NAMALWA (cell line): Measurements from ENCODE around the gene NFE2.
"Not testable (repeated sequence)": the region's sequence is repeated elsewhere in the genome, so short reads cannot be mapped to it uniquely, and the experiment has no call there.

ENCODE experiments used
- DNase-seq: peaks from one replicate; pipeline ENCODE4 v3.0.0-alpha.2; 2015; ENCODE audit warnings: low spot score

The NFE2 gene

DNA sequence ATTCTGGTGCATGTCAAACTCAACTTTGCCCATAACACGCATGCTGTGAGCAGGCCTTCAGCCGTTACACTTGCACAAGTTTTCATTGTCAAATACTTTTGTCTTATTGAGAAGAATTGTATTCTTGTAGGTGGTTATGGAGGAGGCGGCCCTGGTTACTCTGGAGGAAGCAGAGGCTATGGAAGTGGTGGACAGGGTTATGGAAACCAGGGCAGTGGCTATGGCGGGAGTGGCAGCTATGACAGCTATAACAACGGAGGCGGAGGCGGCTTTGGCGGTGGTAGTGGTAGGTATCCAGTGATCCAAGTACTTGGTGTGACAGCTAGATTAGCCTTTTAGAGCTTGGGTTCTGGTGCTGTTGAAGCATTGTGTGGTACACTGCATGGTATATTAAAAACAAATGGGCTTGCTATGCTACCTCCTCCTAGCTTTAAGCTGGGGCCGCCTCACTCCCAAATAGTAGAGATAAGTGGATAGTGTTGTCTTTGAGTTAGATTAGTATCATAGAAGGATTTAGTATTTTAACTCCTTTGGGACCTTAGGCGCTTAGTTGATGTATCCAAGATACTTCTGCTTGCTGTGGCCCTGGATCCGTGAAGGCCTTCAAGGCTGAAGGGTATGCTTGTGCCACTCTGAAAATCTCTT, 17.7 kb downstream of the NFE2 start:
- DNase-seq, result peak; percentile 34

DNA sequence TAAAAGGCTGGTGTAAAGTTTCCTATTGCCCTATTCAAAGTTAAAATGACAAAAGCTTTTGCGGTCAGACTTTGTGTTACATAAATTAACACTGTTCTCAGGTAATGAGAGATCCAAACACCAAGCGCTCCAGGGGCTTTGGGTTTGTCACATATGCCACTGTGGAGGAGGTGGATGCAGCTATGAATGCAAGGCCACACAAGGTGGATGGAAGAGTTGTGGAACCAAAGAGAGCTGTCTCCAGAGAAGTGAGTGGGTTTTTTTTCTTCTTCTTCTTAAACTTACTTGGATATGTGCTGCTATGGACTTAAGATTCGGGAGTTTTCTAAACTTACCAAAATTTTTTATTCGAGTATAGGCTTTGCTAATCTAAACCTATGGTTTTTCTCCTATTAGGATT, 19.1 kb downstream of the NFE2 start:
- DNase-seq, result not testable (repeated sequence)

DNA sequence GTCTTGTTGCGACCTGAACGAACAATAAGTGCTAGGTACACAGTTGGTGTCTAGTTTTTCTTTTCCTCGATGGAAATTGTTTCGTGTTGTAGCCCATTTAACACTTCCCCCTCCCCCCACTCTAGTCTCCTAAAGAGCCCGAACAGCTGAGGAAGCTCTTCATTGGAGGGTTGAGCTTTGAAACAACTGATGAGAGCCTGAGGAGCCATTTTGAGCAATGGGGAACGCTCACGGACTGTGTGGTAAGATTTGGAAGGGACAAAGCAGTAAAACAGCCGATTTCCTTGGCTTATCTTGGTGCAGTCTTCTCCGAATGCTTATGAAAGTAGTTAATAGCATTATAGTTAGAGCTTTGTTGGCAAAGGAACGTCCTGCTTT, 19.6 kb downstream of the NFE2 start:
- DNase-seq, result peak; percentile 41

DNA sequence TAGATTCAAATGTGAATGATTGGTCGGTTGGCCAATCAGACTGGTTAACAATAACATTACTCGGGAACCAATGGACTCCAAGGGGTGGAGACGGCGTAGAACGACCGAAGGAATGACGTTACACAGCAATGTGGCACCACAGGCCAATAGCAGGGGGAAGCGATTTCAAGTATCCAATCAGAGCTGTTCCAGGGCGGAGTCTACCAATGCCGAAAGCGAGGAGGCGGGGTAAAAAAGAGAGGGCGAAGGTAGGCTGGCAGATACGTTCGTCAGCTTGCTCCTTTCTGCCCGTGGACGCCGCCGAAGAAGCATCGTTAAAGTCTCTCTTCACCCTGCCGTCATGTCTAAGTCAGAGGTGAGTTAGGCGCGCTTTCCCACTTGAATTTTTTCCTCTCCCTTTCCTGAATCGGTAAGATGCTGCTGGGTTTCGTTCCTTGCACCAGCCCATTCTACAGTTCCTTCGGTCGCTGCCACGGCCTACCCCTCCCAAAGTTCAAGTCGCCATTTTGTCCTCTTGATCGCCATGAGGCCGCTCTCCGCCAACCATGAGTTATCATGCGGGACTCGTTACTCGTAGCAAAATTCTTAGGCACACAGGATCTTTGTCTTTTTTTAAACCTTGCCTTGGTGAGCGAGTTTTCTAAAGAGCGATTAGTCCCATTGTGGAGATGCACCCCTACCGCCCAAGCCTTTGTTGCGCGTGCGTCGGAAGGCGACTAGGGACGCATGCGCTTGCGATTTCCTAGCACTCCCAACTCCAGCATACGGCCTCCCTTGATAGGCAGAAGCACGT, 20.2 kb downstream of the NFE2 start, which contains the start of gene HNRNPA1:
Gene HNRNPA1 (plus strand): TSS at position 259 of the 793 bp plus-strand sequence. CDS start 82 bp downstream, at position 341.
- DNase-seq, result peak; percentile 100

DNA sequence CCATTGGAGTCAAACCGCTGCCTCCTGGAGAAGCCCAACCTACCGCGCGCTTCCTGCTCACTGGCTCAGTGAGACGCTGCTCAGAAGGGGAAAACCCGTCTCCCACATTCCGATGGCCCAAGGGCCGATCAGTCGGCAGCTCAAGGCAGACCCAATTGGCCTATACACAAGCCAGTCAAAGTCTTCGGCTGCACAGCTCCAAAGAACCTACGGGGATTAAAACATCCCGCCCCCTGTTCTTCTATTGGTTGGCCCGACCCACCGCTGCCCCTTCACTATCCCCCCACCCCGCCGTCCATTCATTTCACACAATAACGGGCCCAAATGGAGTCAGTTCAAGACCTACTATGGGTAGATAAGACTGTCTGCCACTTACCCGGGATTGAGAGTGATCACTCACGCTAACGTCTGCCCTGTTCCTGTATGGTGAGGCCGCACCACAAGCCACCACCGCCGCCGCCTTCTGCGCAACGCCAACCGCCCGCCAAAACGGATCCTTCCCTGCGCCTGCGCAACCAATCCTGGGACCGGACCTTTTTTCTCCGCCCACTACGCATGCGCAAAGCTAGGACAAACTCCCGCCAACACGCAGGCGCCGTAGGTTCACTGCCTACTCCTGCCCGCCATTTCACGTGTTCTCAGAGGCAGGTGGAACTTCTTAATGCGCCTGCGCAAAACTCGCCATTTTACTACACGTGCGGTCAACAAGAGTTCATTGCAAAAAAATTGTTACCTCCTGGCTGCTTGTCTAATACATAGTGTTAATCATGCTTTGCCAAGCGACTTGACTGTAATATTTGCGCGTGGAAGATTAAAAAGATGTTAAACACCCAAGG, 21.0 kb downstream of the NFE2 start, which contains the start of gene CBX5:
Gene CBX5 (minus strand): TSS at position 491 of the 836 bp plus-strand sequence. CDS start 22,472 bp downstream, outside the sequence.
- DNase-seq, result peak; percentile 99

DNA sequence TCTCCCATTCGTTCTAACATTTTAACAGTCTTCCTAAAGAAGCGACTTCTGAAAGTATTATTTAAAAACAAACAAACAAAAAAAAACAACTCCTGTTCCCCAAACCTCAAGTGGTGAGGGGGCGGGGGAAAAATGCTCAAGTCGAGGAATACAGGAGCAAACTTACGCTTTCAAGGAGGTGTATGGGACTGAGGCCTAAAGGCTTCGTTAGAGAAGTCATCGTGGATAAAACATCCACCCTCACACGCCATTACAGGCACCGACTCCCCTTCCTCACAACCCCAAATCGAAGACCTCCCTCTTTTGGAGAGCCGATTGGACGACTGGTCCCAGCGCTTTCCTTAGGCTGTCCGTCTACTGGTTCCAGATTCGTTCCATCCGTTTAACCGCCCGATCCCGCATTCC, 21.6 kb downstream of the NFE2 start:
- no peak for DNase-seq

DNA sequence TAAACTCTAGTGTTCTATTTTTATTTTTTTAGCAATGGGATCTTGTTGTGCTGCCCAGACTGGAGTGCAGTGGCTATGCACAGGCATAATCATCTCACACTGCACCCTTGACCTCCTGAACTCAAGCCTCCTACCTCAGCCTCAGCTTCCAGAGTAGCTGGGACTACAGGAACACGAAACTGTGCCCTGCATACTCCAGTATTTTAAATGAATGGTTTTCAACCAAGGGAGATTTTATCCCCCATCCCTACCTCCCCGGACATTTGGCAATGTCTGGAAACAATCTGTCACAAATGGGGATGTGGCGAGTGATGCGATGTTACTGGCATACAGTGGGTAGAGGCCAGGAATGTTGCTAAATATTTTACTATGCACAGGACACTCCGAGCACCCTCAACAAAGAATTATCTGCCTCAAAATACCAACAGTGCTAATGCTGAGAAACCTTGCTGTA, 23.0 kb downstream of the NFE2 start:
- DNase-seq, result no peak

DNA sequence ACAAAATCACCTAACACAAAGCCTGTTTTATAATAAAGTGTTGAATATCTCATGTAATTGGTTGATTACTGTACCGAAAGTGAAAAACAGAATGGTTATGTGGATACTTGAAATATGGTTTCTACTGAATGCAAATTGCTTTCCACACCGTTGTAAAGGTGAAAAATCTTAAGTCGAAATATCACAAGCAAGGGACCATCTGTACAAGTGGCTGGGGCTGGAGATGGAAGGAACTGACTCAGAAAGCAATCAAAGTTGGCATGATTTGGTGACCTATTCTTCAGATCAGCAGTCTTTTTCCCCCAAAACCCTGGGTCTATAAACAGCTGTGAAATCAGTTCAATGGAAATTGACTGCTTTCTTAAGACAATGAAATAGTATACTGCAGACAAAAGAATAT, 24.4 kb downstream of the NFE2 start:
- no peak for DNase-seq

DNA sequence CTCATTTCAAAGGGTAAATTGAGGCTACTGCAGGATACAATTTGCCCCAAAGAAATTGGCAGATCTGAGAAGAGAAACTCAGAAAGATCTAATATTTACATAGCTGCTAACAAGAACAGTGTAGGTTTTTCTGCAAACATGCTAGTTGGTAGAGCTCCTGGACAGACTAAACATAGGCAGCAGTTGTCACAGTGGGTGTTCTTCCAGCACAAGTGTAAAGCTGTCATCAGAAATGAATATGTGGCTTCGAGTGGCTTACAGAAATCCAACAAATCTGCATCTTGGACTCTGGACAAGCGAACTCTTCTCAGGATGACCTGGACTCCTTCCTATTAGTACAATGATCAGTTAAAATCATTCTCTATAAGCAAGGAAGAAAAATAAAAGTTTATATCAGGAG, 26.8 kb downstream of the NFE2 start:
- no peak for DNase-seq

DNA sequence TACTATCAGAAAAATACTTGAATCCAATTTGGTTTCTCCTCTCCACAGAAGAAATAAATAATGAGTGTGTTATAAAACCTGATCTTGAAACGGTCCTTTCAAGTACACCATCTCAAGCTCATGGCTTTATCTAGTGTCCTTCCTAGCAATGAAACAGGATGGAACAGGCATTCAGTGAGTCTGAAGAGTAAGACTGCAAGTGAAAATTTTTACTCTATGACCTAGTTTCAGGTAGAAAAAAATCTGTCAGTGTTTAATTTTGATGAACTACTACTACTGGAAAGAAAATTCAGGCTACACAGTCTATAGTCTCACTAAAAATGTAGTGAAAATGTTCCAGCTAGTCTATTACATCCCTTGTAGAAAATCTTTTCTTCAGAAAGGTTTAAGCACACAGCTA, 28.6 kb downstream of the NFE2 start:
- no peak for DNase-seq

DNA sequence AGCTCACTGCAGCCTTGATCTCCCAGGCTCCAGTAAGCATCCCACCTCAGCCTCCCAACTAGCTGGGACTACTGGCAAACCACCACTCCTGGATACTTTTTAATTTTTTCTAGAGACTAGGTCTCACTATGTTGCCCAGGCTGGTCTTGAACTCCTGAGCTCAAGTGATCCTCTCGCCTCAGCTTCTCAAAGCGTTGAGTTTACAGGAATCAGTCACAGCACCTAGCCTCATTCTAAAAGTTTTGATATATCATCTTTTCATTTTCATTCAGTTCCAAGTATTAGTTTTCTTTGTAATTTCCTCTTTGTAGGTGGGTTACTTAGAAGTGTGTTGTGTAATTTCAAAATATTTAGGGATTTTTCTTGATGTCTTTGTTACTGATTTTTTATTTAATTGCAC, 30.5 kb downstream of the NFE2 start:
- no peak for DNase-seq

DNA sequence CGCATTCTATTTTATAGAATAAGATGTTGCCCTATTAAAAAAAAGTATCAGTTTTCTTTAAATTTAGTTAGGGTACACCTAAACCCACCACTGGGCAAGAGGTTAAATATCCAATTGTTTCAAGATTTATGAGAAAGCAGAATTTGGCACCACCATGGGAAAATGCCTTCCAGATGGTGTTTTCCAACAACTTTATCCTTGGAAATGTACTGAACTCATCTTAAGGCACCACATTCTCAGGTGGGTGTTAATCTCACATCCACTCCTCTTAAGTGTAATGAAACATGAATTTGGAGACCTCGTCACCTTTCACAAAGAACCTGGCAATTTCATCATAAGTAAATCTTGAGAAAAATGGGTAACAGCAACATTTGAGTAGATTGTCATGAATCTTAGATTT, 34.0 kb downstream of the NFE2 start:
- DNase-seq, result no peak

DNA sequence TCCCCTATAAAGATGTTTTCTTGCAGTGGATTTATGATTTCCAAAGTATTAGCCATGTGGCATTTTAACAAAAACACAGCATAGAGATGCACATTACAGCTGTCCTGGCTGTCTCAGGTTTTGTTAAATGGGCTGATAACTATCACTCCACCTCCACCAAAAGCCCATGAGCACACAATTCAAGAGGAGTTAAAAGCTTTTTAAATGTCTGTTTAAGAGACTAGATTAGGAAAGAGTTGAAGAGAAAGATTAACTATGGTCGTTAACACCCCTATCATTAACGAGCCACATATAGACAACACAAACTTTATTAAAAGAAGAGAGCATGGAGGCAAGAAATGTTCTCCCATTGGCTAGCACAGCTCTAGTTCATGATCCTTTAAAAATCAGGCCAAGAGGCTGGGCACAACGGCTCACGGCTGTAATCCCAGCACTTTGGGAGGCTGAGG, 35.4 kb downstream of the NFE2 start:
- DNase-seq, result no peak

DNA sequence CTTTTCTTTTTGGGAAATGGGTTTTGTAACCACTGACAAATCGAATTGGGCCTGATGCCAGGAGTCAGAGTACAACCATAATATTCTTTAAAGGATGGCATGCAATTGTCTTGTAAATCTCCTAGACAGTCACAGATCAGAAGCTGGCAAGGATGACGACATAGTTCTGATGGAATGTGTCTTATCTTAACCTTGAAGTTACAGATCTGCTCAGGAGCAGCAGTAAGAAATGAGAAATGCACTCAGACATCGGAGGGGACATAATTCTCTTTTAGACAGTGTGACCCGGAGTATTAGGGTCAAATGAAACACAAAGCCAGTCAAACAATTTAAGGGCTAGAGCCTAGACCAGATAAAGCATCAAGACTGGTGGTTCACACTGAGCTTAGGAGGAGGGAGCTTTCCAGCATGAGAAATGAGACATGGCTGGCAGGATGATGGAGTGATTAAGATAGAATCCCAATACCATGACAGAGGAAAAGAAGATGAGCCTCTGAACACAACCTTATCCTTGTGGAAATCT, 38.4 kb downstream of the NFE2 start:
- no peak for DNase-seq

DNA sequence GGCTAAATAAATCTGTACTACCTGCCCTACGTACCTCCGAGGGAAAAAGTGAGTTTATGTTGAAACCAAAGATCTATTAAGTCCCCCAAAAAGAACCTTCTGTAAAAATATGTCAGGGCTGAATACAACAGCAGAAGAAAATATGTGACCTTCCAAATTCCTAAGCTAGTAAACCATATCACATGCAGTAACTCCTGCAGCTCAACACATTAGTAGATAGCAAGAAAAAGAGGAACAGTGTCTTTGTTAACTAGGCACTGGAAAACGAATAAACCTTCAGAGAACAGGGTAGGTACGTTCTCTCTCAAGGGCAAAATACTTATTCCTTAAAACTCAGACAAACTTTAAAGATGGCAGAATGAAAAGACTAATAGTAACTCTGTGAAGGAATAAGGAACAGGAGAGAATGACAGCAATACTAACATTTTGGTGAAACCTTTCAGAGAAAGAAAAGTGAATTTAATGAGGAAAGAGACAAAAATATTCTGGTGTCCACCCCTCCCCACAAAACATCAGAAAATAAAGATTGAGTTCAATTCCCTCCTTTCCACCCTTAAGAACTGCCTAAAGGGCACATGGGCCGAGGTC, 38.9 kb downstream of the NFE2 start:
- DNase-seq, result no peak

DNA sequence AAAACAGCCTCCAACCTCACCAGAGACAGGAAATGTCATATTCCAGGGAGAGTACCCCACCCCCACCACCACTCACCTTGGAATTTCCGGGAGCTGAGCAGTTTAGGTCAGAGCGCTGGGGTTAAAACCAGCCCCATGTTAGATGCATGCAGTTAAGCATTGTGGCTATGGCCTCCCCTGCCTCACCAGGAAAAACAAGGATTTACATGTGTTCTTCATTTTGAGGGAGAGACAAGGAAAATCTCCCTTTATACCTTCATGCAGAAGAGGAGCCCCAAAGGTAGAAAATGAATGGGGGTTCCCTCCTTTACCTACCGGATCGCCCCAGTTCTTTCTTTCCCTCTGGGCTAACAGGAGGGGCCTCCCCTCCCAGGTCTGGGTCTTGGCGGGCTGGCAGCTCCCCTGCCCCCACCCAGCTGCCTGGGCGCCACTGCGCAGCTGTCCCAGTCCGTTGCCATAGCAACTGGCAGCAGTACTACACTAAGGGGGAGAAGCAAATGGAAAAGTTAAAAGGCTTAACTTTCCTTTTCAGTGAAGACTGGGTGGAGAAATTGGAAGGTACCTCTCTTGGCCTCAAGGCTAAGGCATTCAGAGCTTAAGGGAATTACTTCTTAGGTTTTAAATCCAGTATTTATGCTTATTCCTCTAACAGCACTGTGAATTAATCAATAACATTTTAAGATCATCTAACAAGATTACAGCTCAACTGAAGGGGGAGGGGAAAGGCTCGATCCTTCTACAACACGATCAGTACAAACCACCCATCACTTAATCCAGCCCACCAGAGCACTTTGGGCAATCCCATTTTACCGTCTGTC, 41.4 kb downstream of the NFE2 start:
- DNase-seq, result peak; percentile 81

DNA sequence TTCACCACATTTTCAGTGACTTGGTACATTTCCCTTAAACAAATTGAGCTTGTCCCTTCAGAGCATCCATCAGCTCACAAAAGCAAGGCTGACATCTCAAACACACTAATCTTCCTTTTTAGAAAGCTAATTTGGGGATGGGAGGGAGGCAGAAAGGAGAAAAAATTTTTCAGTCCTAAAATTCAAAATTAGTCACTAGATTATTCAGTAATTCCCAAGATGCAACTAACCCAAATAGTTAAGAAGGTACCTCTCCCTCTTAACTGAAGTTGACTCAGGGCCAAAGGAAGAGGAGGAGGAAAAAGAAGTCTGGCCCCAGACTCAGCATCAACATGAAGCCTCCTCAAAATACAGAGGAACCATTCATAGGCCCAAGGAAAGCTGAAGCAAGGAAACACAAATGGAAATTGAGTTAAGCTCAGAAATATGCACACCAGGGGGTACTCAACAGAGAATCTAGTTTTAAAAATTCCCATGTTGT, 42.6 kb downstream of the NFE2 start:
- no peak for DNase-seq

DNA sequence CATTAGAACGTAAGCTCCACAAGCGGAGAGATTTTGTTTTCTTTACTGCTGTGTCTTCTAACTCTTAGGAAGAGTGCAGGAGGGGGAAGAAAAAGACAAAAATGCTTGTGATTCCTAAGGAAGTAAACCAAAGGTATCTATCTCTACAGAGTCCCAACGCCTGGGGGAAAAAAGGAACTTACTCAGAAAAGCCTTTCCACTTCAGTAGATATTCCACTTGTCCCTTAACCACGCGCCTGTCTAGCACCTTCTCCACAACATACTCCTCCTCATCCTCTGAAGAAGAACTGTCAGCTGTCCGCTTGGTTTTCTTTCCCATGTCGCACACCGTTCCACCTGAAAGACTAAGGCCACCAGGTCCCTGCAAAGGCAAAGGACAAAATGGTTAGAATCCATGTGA, 43.5 kb downstream of the NFE2 start:
- DNase-seq, result no peak

DNA sequence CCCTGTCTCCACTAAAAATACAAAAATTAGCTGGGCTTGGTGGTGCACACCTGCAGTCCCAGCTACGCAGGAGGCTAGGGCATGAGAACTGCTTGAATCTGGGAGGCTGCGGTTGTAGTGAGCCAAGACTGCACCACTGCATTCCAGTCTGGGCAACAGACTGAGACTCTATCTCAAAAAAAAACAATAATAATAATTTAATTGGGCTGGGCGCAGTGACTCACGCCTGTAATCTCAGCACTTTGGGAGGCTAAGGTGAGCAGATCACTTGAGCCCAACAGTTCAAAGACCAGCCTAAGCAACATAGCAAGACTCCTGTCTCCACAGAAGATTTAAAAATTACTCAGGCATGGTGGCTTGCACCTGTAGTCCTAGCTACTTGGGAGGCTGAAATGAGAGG, 47.6 kb downstream of the NFE2 start:
- DNase-seq, result no peak

DNA sequence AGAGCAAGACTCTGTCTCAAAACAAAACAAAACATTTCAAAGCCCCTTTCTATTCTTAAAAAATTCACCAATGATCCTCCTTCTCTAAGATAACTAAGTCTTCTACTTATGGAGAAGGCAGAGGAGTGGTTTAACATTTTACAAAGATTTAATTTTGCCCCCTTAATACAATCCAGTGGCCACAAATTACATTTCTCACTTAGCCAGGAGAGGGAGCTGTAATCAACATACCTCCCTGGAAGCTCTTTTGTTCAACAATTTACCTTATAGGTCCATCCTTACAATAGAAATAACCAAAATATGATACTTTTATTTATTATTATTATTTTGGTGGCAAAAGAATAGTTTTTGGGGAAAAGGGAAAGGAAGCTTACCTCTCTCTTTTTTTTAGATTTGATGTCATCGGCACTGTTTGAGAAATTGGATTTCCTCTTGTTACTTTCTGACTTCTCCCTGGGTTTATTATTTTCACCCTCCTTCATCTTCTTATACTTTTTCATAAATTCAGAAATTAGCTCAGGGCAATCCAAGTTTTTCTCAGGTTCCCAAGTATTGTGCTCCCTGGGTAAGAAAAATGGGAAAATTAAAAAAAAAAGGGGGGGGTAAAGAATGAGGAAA, 49.0 kb downstream of the NFE2 start:
- DNase-seq, result peak; percentile 76
